K562 (cell line): ENCODE results near the gene GALE. TPM values are rescaled to one million over a fixed set of nuclear protein-coding genes. Genes with fewer than 3 reads are reported as not detected.
A peak's percentile ranks its signal among the peaks of the same experiment; 100 is the strongest.

Experiments
- CCNT2 ChIP-seq: IDR thresholded peaks from 2 replicates; pipeline ENCODE4 v1.6.1; 2011; ENCODE audit warnings: borderline replicate concordance, low read depth, mild to moderate bottlenecking, moderate library complexity, mixed read lengths, low read length; ENCODE audit not compliant: insufficient read length; ENCODE audit errors: extremely low read depth
- CHD4 ChIP-seq: fragments of 200-600 bp; sonication (generic); IDR thresholded peaks from 3 replicates; pipeline ENCODE4 v1.6.1; 2012; ENCODE audit warnings: low read depth, mild to moderate bottlenecking, mixed read lengths, low read length, inconsistent platforms; ENCODE audit not compliant: insufficient read depth, insufficient replicate concordance, poor library complexity, severe bottlenecking
- ESRRB ChIP-seq: fragments of 250-450 bp; sonication (Bioruptor Pico); IDR thresholded peaks from 2 replicates; pipeline ENCODE4 v1.5.0; 2020; ENCODE audit warnings: mild to moderate bottlenecking, moderate library complexity, borderline replicate concordance
- KAT8 ChIP-seq: fragments of 450-650 bp; IDR thresholded peaks from 2 replicates; pipeline ENCODE4 v1.6.1; 2016; ENCODE audit warnings: low read depth, mild to moderate bottlenecking
- LCOR ChIP-seq: sonication (generic); formaldehyde crosslinking; IDR thresholded peaks from 2 replicates; pipeline ENCODE4 v1.8.0; 2022; ENCODE audit warnings: mild to moderate bottlenecking, missing genetic modification reagents
- MBD2 ChIP-seq: sonication (generic); IDR thresholded peaks from 2 replicates; pipeline ENCODE4 v1.6.1; 2016; ENCODE audit warnings: low read depth, borderline replicate concordance
- NELFE ChIP-seq: IDR thresholded peaks from 2 replicates; pipeline ENCODE4 v1.6.1; 2011; ENCODE audit warnings: mild to moderate bottlenecking; ENCODE audit not compliant: insufficient read depth, insufficient read length
- NRF1 ChIP-seq, 2 experiments: fragments of 450-650 bp; IDR thresholded peaks in 1 of 2; conservative IDR thresholded peaks in 1 of 2; 2 replicates each; pipeline ENCODE4 v1.6.1; 2014; ENCODE audit warnings: mild to moderate bottlenecking in 2 of 2
- POLR2A ChIP-seq: fragments of 450-650 bp; conservative IDR thresholded peaks from 2 replicates; pipeline ENCODE4 v1.6.1; 2016
- TEAD4 ChIP-seq, 2 experiments: sonication (generic) in 1 of 2; formaldehyde crosslinking in 1 of 2; IDR thresholded peaks; 2 replicates each; pipeline versions ENCODE4 v1.6.1 to v1.8.0; 2012 to 2022; ENCODE audit warnings: borderline replicate concordance in 1 of 2, inconsistent platforms in 1 of 2, low read length in 1 of 2, mild to moderate bottlenecking in 1 of 2, missing genetic modification reagents in 1 of 2
- TGIF2 ChIP-seq: sonication (generic); formaldehyde crosslinking; IDR thresholded peaks from 2 replicates; pipeline ENCODE4 v1.8.1; 2022; ENCODE audit warnings: mild to moderate bottlenecking, missing genetic modification reagents, moderate library complexity
- XRCC3 ChIP-seq: fragments of 450-650 bp; IDR thresholded peaks from 2 replicates; pipeline ENCODE4 v1.6.1; 2017; ENCODE audit warnings: mild to moderate bottlenecking, moderate library complexity
- ZNF76 ChIP-seq: fragments of 250-450 bp; sonication (Bioruptor Pico); IDR thresholded peaks from 2 replicates; pipeline ENCODE4 v1.4.0; 2020; ENCODE audit warnings: mild to moderate bottlenecking, moderate library complexity, borderline replicate concordance
- ZNF780A ChIP-seq: fragments of 250-450 bp; sonication (Bioruptor Pico); IDR thresholded peaks from 2 replicates; pipeline ENCODE4 v1.5.0; 2021; ENCODE audit warnings: mild to moderate bottlenecking
- ZNF785 ChIP-seq: fragments of 250-450 bp; sonication (Bioruptor Pico); IDR thresholded peaks from 2 replicates; pipeline ENCODE4 v1.4.0; 2020; ENCODE audit warnings: mild to moderate bottlenecking
- ZZZ3 ChIP-seq: fragments of 450-650 bp; IDR thresholded peaks from 2 replicates; pipeline ENCODE4 v1.6.1; 2016; ENCODE audit warnings: antibody characterized with exemption, mild to moderate bottlenecking, moderate library complexity
- polyA plus RNA-seq, 8 experiments: library from polyadenylated mRNA; depleted of rRNA in 4 of 8; stranded (reverse) in 5 of 8; unstranded in 3 of 8; fragments of >200 nt; fragmentation: Nextera tagmentation in 2 of 8; fragmentation: Illumina TruSeq in 1 of 8; extraction: Ambion mirVana in 2 of 8; extraction: Trizol in 1 of 8; gene quantifications; 2 replicates each; pipeline versions ENCODE4 v1.2.1 to v1.2.3, GENCODE V29; 2011 to 2014; ENCODE audit warnings: inconsistent platforms in 1 of 8, missing spikeins in 1 of 8
- total RNA-seq, 7 experiments: library from RNA; depleted of rRNA in 6 of 7; stranded (reverse); fragments of >200 nt in 6 of 7; fragmentation: Illumina TruSeq in 2 of 7; extraction: Trizol in 2 of 7; gene quantifications; 2 replicates each; pipeline versions ENCODE4 v1.2.1 to v1.2.3, GENCODE V29; 2011 to 2021; ENCODE audit warnings: low replicate concordance in 1 of 7
- TF ChIP-seq, protein P1 (sequence below): fragments of 250-450 bp; sonication (Bioruptor Pico); IDR thresholded peaks from 2 replicates; pipeline ENCODE4 v1.9.0; 2021; ENCODE audit warnings: mild to moderate bottlenecking, inconsistent platforms
- TF ChIP-seq, protein P2 (sequence below): fragments of 450-650 bp; IDR thresholded peaks from 2 replicates; pipeline ENCODE4 v1.6.1; 2014; ENCODE audit warnings: low read depth, mild to moderate bottlenecking, moderate library complexity, borderline replicate concordance
- TF ChIP-seq, protein P3 (sequence below): sonication (generic); formaldehyde crosslinking; IDR thresholded peaks from 2 replicates; pipeline ENCODE4 v1.4.0; 2020; ENCODE audit warnings: mild to moderate bottlenecking, missing genetic modification reagents
- TF ChIP-seq, protein P4 (sequence below): fragments of 450-650 bp; IDR thresholded peaks from 2 replicates; pipeline ENCODE4 v1.6.1; 2018; ENCODE audit warnings: mild to moderate bottlenecking, low read depth; ENCODE audit not compliant: partially characterized antibody

Gene GALE
- total and polyA plus RNA-seq, 9 of the 15 experiments (the other 6 are each of a cell fraction or from before 2014, with no cell fraction given), result 8.4 to 139 (median 88.3) TPM

DNA sequence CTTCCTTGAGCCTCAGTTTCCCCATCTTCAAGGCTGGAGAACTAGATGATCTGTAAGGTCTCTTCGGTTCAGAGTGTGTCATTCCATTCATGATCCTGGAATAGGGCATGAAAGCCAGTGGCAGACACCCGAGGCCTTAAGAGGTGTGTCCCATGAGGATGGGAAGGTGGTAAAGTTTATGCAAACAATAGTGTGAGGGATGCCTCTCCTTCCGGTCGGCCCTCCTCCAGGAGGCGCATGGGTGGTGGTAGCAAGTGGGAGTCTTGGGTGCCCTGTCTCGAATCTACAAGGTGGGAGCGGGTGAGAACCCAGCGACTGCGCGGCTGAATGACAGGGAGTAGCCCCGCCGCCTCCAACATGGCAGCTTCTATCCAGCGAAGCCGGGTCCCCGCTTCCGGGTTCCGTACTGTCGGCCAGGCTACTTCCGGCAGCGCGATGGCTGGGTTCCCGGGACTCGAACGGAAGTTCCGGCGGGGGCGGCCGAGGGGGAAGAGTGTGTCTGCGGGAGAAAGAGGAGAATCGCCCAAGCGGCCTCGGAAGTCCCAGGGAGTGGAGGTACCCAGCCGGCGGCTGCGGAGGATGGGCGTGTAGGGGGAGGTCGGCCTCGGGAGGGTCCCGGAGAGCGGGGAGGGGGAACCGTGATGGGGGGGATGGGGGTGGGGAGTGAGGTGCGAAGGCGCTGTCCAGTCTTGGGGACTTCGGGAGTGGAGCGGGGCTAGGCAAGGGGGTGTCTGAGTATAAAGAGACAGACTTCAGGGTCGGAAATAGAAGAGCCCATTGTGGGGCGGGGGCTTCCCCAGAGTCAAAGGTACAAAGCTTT lies 9.6 kb downstream of the GALE start, which contains the start of gene LYPLA2 (continued):
- TF ChIP-seq, protein P1, sequence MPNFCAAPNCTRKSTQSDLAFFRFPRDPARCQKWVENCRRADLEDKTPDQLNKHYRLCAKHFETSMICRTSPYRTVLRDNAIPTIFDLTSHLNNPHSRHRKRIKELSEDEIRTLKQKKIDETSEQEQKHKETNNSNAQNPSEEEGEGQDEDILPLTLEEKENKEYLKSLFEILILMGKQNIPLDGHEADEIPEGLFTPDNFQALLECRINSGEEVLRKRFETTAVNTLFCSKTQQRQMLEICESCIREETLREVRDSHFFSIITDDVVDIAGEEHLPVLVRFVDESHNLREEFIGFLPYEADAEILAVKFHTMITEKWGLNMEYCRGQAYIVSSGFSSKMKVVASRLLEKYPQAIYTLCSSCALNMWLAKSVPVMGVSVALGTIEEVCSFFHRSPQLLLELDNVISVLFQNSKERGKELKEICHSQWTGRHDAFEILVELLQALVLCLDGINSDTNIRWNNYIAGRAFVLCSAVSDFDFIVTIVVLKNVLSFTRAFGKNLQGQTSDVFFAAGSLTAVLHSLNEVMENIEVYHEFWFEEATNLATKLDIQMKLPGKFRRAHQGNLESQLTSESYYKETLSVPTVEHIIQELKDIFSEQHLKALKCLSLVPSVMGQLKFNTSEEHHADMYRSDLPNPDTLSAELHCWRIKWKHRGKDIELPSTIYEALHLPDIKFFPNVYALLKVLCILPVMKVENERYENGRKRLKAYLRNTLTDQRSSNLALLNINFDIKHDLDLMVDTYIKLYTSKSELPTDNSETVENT (CRISPR knock-in tag), result peak; percentile 83
- TF ChIP-seq MBD2, result peak; percentile 37; the same call in 1 of the 2 replicates
- TF ChIP-seq ZZZ3, result no peak
- peak; percentile 31; the same call in 1 of the 2 replicates for TF ChIP-seq TEAD4 (IDR thresholded peaks at IDR 0.05; ENCODE audit: low read length)
- TF ChIP-seq TEAD4 (CRISPR knock-in tag; IDR thresholded peaks at IDR 0.05; ENCODE audit: borderline replicate concordance), result no peak
- peak; percentile 78 for TF ChIP-seq POLR2A
- no peak for TF ChIP-seq CCNT2
- no peak for TF ChIP-seq ZNF785 (CRISPR knock-in tag)
- no peak for TF ChIP-seq ESRRB
- TF ChIP-seq LCOR, result no peak
- TF ChIP-seq NRF1 (conservative IDR thresholded peaks at IDR 0.05 in 1 of 2, IDR thresholded peaks at IDR 0.05 in 1 of 2), result peak; percentile 82 to 85
- TF ChIP-seq XRCC3, result no peak
- no peak for TF ChIP-seq NELFE
- TF ChIP-seq KAT8, result no peak
- TF ChIP-seq ZNF780A (CRISPR knock-in tag), result no peak
- TF ChIP-seq, protein P2, sequence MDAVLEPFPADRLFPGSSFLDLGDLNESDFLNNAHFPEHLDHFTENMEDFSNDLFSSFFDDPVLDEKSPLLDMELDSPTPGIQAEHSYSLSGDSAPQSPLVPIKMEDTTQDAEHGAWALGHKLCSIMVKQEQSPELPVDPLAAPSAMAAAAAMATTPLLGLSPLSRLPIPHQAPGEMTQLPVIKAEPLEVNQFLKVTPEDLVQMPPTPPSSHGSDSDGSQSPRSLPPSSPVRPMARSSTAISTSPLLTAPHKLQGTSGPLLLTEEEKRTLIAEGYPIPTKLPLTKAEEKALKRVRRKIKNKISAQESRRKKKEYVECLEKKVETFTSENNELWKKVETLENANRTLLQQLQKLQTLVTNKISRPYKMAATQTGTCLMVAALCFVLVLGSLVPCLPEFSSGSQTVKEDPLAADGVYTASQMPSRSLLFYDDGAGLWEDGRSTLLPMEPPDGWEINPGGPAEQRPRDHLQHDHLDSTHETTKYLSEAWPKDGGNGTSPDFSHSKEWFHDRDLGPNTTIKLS, result peak; percentile 36; the same call in 1 of the 2 replicates
- TF ChIP-seq, protein P3, sequence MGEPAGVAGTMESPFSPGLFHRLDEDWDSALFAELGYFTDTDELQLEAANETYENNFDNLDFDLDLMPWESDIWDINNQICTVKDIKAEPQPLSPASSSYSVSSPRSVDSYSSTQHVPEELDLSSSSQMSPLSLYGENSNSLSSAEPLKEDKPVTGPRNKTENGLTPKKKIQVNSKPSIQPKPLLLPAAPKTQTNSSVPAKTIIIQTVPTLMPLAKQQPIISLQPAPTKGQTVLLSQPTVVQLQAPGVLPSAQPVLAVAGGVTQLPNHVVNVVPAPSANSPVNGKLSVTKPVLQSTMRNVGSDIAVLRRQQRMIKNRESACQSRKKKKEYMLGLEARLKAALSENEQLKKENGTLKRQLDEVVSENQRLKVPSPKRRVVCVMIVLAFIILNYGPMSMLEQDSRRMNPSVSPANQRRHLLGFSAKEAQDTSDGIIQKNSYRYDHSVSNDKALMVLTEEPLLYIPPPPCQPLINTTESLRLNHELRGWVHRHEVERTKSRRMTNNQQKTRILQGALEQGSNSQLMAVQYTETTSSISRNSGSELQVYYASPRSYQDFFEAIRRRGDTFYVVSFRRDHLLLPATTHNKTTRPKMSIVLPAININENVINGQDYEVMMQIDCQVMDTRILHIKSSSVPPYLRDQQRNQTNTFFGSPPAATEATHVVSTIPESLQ (CRISPR knock-in tag), result no peak
- no peak for TF ChIP-seq ZNF76 (CRISPR knock-in tag)
- TF ChIP-seq CHD4, result no peak
- peak; percentile 23; the same call in 1 of the 2 replicates for TF ChIP-seq TGIF2
- TF ChIP-seq, protein P4, sequence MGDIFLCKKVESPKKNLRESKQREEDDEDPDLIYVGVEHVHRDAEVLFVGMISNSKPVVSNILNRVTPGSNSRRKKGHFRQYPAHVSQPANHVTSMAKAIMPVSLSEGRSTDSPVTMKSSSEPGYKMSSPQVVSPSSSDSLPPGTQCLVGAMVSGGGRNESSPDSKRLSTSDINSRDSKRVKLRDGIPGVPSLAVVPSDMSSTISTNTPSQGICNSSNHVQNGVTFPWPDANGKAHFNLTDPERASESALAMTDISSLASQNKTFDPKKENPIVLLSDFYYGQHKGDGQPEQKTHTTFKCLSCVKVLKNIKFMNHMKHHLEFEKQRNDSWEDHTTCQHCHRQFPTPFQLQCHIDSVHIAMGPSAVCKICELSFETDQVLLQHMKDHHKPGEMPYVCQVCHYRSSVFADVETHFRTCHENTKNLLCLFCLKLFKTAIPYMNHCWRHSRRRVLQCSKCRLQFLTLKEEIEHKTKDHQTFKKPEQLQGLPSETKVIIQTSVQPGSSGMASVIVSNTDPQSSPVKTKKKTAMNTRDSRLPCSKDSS, result no peak
